IMR-90 (cell line): ENCODE results near the gene PRKCH.
A peak's percentile ranks its signal among the peaks of the same experiment; 100 is the strongest.

Experiments used
- BHLHE40 ChIP-seq: fragments of 150-350 bp; IDR thresholded peaks from 2 replicates; pipeline ENCODE4 v1.6.1; 2016; ENCODE audit warnings: mild to moderate bottlenecking, low read depth, low read length
- MXI1 ChIP-seq: IDR thresholded peaks from 2 replicates; pipeline ENCODE4 v1.6.1; 2012; ENCODE audit warnings: low read depth, mild to moderate bottlenecking, low read length, moderate library complexity, borderline replicate concordance
- POLR2A ChIP-seq: IDR thresholded peaks from 2 replicates; pipeline ENCODE4 v1.6.1; 2012; ENCODE audit warnings: mild to moderate bottlenecking, low read depth, low read length
- RAD21 ChIP-seq: IDR thresholded peaks from 2 replicates; pipeline ENCODE4 v1.6.1; 2012; ENCODE audit warnings: low read length, improper control_type of control experiment
- RCOR1 ChIP-seq: IDR thresholded peaks from 2 replicates; pipeline ENCODE4 v1.6.1; 2012; ENCODE audit warnings: mild to moderate bottlenecking, low read length, improper control_type of control experiment; ENCODE audit not compliant: insufficient replicate concordance
- SMC3 ChIP-seq: fragments of 150-350 bp; IDR thresholded peaks from 2 replicates; pipeline ENCODE4 v1.6.1; 2016; ENCODE audit warnings: low read depth, mild to moderate bottlenecking, antibody characterized with exemption, low read length, moderate library complexity
- TF ChIP-seq, protein P1 (sequence below): conservative IDR thresholded peaks from 2 replicates; pipeline ENCODE4 v1.5.1; 2012; ENCODE audit warnings: mild to moderate bottlenecking, low read depth, low read length, improper control_type of control experiment
- TF ChIP-seq, protein P2 (sequence below): fragments of 150-350 bp; IDR thresholded peaks from 2 replicates; pipeline ENCODE4 v1.6.1; 2017; ENCODE audit warnings: mild to moderate bottlenecking, antibody characterized with exemption, low read length, low read depth

DNA sequence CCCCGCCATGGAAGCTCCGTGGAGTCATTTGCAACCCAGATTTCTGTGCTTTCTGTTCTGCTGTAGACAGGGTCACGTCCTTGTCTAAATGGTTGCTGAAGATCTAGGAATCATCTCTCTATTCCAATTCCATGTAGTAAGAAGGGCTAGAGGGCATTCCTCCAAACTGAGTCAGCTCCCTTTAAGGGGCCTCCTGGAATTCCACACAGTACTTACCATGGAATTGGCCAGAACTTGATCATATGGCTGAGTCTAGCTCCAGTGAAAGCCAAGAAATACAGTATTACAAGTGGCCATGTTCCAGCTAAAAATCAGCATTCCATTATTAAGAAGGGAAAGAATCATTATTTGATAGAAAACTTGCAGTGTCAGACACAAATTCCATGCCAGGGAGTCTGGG, 171.9 kb downstream of the PRKCH start:
- TF ChIP-seq, protein P1, sequence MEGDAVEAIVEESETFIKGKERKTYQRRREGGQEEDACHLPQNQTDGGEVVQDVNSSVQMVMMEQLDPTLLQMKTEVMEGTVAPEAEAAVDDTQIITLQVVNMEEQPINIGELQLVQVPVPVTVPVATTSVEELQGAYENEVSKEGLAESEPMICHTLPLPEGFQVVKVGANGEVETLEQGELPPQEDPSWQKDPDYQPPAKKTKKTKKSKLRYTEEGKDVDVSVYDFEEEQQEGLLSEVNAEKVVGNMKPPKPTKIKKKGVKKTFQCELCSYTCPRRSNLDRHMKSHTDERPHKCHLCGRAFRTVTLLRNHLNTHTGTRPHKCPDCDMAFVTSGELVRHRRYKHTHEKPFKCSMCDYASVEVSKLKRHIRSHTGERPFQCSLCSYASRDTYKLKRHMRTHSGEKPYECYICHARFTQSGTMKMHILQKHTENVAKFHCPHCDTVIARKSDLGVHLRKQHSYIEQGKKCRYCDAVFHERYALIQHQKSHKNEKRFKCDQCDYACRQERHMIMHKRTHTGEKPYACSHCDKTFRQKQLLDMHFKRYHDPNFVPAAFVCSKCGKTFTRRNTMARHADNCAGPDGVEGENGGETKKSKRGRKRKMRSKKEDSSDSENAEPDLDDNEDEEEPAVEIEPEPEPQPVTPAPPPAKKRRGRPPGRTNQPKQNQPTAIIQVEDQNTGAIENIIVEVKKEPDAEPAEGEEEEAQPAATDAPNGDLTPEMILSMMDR: no peak
- no peak for TF ChIP-seq SMC3
- no peak for TF ChIP-seq RCOR1
- no peak for TF ChIP-seq POLR2A
- no peak for TF ChIP-seq RAD21
- no peak for TF ChIP-seq MXI1
- TF ChIP-seq, protein P2, sequence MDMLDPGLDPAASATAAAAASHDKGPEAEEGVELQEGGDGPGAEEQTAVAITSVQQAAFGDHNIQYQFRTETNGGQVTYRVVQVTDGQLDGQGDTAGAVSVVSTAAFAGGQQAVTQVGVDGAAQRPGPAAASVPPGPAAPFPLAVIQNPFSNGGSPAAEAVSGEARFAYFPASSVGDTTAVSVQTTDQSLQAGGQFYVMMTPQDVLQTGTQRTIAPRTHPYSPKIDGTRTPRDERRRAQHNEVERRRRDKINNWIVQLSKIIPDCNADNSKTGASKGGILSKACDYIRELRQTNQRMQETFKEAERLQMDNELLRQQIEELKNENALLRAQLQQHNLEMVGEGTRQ: peak; percentile 46; the same call in 1 of the 2 replicates
- TF ChIP-seq BHLHE40: no peak
